Hepatocyte (in vitro differentiated cells): ENCODE results near the gene KCNQ2. TPM values are rescaled to one million over a fixed set of nuclear protein-coding genes. Genes with fewer than 3 reads are reported as not detected.

Experiments used
- DNase-seq: peaks from one replicate; pipeline ENCODE4 v3.0.0-alpha.2; 2016; ENCODE audit warnings: low spot score
- H2AFZ ChIP-seq: fragments of 200-600 bp; sonication (generic); 2 replicates; pipeline ENCODE4 v1.6.0; 2016; ENCODE audit warnings: antibody characterized with exemption, mild to moderate bottlenecking
- H3K27ac ChIP-seq: fragments of 200-600 bp; sonication (generic); 2 replicates; pipeline ENCODE4 v1.5.1; 2016; ENCODE audit warnings: mild to moderate bottlenecking
- H3K27me3 ChIP-seq: fragments of 200-600 bp; sonication (generic); 2 replicates; pipeline ENCODE4 v1.6.1; 2016
- H3K36me3 ChIP-seq: fragments of 200-600 bp; sonication (generic); replicated peaks from 2 replicates; pipeline ENCODE4 v1.5.1; 2016; ENCODE audit warnings: low read depth; ENCODE audit not compliant: insufficient read depth
- H3K4me1 ChIP-seq: fragments of 200-600 bp; sonication (generic); 2 replicates; pipeline ENCODE4 v1.5.1; 2016; ENCODE audit warnings: mild to moderate bottlenecking, moderate library complexity; ENCODE audit not compliant: insufficient read depth
- H3K4me2 ChIP-seq: fragments of 200-600 bp; sonication (generic); 2 replicates; pipeline ENCODE4 v1.6.0; 2016
- H3K4me3 ChIP-seq: fragments of 200-600 bp; sonication (generic); 2 replicates; pipeline ENCODE4 v1.5.1; 2016; ENCODE audit warnings: mild to moderate bottlenecking
- H3K79me2 ChIP-seq: fragments of 200-600 bp; sonication (generic); 2 replicates; pipeline ENCODE4 v1.6.0; 2017; ENCODE audit warnings: mild to moderate bottlenecking
- H3K9me2 ChIP-seq: fragments of 200-600 bp; sonication (generic); replicated peaks from 2 replicates; pipeline ENCODE4 v1.6.0; 2017; ENCODE audit warnings: mild to moderate bottlenecking; ENCODE audit not compliant: insufficient read depth
- H3K9me3 ChIP-seq: fragments of 200-600 bp; sonication (generic); 2 replicates; pipeline ENCODE4 v1.5.1; 2016; ENCODE audit warnings: low read depth, mild to moderate bottlenecking
- H4K20me1 ChIP-seq: fragments of 200-600 bp; sonication (generic); 2 replicates; pipeline ENCODE4 v1.6.0; 2016; ENCODE audit warnings: mild to moderate bottlenecking; ENCODE audit not compliant: insufficient read depth, poor library complexity, severe bottlenecking
- EZH2 ChIP-seq: fragments of 200-600 bp; sonication (generic); IDR thresholded peaks from 2 replicates; pipeline ENCODE4 v1.6.1; 2016; ENCODE audit warnings: antibody characterized with exemption, mild to moderate bottlenecking, borderline replicate concordance
- EZH2phosphoT487 ChIP-seq: fragments of 200-600 bp; sonication (generic); IDR thresholded peaks from one replicate; pipeline ENCODE4 v1.6.1; 2018; ENCODE audit warnings: antibody characterized with exemption, mild to moderate bottlenecking, low read depth, moderate library complexity; ENCODE audit not compliant: unreplicated experiment, severe bottlenecking
- WGBS: methylation state at CpG from one replicate; pipeline ENCODE4 v1.1.6; 2016; ENCODE audit warnings: low lambda C conversion rate; ENCODE audit errors: missing lambda C conversion rate; 5-methylcytosine and 5-hydroxymethylcytosine counted together
- polyA plus RNA-seq: library from polyadenylated mRNA; unstranded; fragments of >200 nt; fragmentation: Nextera tagmentation; extraction: Ambion mirVana; gene quantifications from 2 replicates; pipeline ENCODE4 v1.2.1, GENCODE V29; 2016
- total RNA-seq: library from RNA; depleted of rRNA; stranded (reverse); fragments of >200 nt; gene quantifications from 2 replicates; pipeline ENCODE4 v1.2.3, GENCODE V29; 2014
- TF ChIP-seq, protein P1 (sequence below): fragments of 200-600 bp; sonication (generic); IDR thresholded peaks from 2 replicates; pipeline ENCODE4 v1.5.1; 2016; ENCODE audit warnings: antibody characterized with exemption, mild to moderate bottlenecking; ENCODE audit not compliant: poor library complexity

The KCNQ2 gene
- total and polyA plus RNA-seq, 2 experiments from 2014 or later = 3.5 to 5.4 TPM

DNA sequence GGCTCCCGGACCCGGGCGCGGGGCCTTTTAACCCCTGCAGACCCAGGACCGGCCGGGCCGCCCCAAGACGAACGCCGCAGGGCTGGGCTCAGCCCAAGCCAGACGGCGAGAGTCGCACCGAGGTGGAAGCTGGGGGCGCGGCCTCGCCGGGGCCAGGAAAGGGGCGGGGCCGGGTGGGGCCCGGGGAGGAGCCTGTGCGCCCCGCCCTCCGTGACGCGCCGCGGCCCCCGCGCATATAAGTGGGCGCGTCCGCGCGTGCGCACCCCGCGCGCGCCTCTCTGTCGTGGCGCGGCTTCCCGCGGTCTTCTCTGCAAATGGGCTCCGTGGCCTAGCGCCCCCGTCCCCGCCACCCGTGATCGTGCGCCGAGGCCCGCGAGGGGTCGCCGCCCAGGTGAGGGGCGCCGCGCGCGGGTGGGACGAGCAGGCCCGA, 48.1 kb upstream of the KCNQ2 start, which contains the start of gene PPDPF:
TSS of gene PPDPF (plus strand) at position 262 of the 430 bp plus-strand sequence. CDS start 544 bp downstream, outside the sequence.
- H3K36me3 ChIP-seq = no peaks in the 10 kb centered on the region
- H3K9me2 ChIP-seq = no peaks in the 10 kb centered on the region
- H2AFZ ChIP-seq = peak within 1 kb of the TSS; percentile 98
- DNase-seq = peak; percentile 95
- WGBS = 0% methylated on average over 10 of the region's 64 CpGs
- H3K4me1 ChIP-seq = peaks cover 13% of the 10 kb centered on the region
- peak within 1 kb of the TSS; percentile 99 for H3K4me3 ChIP-seq
- peaks cover 24% of the 10 kb centered on the region for H4K20me1 ChIP-seq
- no peaks in the 10 kb centered on the region for H3K9me3 ChIP-seq
- H3K79me2 ChIP-seq = peaks cover 16% of the 10 kb centered on the region
- TF ChIP-seq EZH2 = no peak
- no peak for TF ChIP-seq EZH2phosphoT487
- TF ChIP-seq, protein P1, sequence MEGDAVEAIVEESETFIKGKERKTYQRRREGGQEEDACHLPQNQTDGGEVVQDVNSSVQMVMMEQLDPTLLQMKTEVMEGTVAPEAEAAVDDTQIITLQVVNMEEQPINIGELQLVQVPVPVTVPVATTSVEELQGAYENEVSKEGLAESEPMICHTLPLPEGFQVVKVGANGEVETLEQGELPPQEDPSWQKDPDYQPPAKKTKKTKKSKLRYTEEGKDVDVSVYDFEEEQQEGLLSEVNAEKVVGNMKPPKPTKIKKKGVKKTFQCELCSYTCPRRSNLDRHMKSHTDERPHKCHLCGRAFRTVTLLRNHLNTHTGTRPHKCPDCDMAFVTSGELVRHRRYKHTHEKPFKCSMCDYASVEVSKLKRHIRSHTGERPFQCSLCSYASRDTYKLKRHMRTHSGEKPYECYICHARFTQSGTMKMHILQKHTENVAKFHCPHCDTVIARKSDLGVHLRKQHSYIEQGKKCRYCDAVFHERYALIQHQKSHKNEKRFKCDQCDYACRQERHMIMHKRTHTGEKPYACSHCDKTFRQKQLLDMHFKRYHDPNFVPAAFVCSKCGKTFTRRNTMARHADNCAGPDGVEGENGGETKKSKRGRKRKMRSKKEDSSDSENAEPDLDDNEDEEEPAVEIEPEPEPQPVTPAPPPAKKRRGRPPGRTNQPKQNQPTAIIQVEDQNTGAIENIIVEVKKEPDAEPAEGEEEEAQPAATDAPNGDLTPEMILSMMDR = no peak
- no peaks in the 10 kb centered on the region for H3K27me3 ChIP-seq
- peak within 1 kb of the TSS; percentile 99 for H3K4me2 ChIP-seq
- peak within 1 kb of the TSS; percentile 98 for H3K27ac ChIP-seq

DNA sequence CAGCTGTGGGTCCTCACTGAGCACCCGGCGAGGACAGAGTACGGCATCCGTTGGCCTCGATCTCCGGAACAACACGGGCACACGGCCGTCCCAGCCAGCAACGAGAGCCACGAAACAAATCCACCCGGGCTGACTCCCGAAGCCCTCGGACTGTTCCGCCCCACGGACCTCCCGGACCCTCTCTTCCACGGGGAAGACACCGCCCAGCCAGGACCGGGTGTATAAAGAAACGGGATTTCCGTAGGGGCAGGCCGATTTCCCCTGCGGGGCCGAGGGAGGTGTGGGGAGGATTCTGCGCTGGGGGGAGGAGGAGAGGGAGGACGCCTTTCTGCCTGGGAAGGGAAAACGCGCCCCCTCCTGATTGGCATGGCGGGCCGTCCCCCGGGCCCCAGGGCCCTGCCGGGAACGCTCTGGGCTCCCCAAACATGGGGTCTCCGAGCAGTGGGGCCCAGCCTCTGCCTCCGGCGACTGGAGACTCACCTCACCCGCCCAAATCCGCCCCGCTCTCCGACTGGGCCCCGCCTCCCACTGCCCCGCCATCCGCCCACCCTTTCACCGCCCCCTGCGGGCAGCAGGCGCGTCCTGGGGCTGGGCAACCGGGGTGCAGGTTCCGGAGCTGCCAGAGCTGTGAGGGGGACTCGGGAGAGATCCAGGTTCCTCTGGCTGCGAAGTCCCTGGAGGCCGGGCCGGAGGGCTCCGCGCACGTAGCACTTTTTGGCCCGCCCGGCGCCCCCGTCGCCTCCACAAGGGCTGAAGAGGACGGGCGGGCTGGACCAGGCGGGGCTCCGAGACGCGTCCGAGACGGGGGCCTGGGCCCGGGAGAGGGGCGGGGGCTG, 47.4 kb upstream of the KCNQ2 start:
- TF ChIP-seq EZH2phosphoT487 = no peak
- TF ChIP-seq, protein P1 = peak; percentile 29
- peaks cover 16% of the 10 kb centered on the region for H3K79me2 ChIP-seq
- peak; percentile 80 for DNase-seq
- no peaks in the 10 kb centered on the region for H3K9me3 ChIP-seq
- peaks cover 24% of the 10 kb centered on the region for H4K20me1 ChIP-seq
- 9% methylated on average over 47 of the region's 72 CpGs for WGBS
- H3K27ac ChIP-seq = peak overlapping the region; percentile 98
- no peaks in the 10 kb centered on the region for H3K9me2 ChIP-seq
- peaks cover 13% of the 10 kb centered on the region for H3K4me1 ChIP-seq
- no peaks in the 10 kb centered on the region for H3K36me3 ChIP-seq
- H2AFZ ChIP-seq = peak overlapping the region; percentile 98
- H3K4me3 ChIP-seq = peak overlapping the region; percentile 93
- no peaks in the 10 kb centered on the region for H3K27me3 ChIP-seq
- peak overlapping the region; percentile 99 for H3K4me2 ChIP-seq

DNA sequence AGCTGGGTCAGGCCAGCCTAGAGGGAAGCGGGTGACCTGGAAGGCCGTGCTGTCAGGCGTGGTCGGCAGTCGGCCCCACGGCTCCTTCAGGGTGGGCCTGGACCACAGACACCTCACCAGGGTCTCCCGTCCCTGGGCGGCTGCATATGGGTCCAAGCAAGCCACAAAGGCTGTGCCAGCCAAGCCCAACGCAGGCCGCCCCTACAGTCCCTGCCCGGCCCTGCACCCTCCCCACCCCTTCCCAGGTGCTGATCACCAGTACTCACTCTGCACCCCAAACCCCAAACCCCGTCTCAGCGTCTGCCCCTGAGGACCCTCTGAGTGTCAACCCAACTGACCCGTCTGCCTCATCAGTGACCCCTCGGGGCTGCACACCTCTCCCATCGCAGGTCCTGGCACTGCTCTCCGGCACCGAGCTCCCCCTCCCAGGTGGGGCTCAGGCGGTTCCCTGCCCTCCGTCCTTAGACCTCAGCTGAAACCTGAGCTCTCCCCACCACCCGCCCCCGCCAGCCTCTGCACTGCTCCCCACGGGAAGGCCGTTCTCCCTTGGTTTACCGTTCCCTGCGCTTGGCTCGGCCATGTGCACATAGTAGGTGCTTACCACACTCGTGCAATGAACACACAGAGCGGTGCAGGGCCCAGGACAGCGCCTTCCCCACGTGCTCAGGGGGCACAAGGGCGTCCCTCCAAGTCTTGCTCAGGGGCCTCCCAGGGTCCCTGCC, 46.7 kb upstream of the KCNQ2 start:
- Histone ChIP-seq H3K79me2 (peaks cover 16% of the 10 kb centered on the region), H2AFZ (peak overlapping the region; percentile 98), H4K20me1 (peaks cover 24% of the 10 kb centered on the region), H3K4me1 (peaks cover 13% of the 10 kb centered on the region), H3K9me2 (no peaks in the 10 kb centered on the region), H3K36me3 (no peaks in the 10 kb centered on the region), H3K27me3 (no peaks in the 10 kb centered on the region), H3K9me3 (no peaks in the 10 kb centered on the region), H3K4me2 (peak overlapping the region; percentile 99), H3K4me3 (peak overlapping the region; percentile 93), H3K27ac (no peak overlapping the region)
- 77% methylated on average over 23 of the region's 32 CpGs for WGBS
- DNase-seq = no peak
- no peak for TF ChIP-seq EZH2
- TF ChIP-seq EZH2phosphoT487 = no peak
- TF ChIP-seq, protein P1 = no peak
